Measurements from ENCODE around the gene CCDC93. TPM values are rescaled to one million over a fixed set of nuclear protein-coding genes. Genes with fewer than 3 reads are reported as not detected.
"Not testable (repeated sequence)": the region's sequence is repeated elsewhere in the genome, so short reads cannot be mapped to it uniquely, and the experiment has no call there.

Gene CCDC93
- polyA plus RNA-seq, 3 donors: 35.4 to 42.7 (median 38.8) TPM

GRCh38 chr2:118046634-118047210 is 32.9 kb upstream of the CCDC93 start:
- DNase-seq (ENCODE audit: low read depth in 3 of 3, low spot score in 2 of 3): no peak

- no peak for DNase-seq (ENCODE audit: low read depth in 3 of 3, low spot score in 2 of 3)
Observed at GRCh38 chr2:118045286-118045685, 31.4 kb upstream of the CCDC93 start.

DNA sequence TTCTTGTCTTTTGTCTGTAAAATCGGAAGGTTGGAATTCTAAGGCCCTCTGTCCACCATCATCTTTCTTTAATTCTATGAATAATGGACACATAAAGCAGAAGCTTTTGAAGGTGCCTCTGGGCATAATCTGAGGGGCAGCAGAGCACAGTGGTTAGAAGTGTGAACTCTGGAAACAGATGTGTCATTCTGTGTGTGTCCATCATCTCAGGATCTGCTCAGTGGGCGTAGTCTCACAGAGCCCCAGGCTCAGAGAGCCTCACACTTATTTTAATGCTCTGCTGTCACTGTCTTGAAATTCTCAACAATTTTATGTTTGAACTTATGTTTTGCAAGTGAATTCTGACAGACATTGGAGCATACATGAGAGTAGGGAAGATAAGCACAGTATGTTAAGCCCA is 31.0 kb upstream of the CCDC93 start:
- no peak for DNase-seq (ENCODE audit: low read depth in 3 of 3, low spot score in 2 of 3)

DNA sequence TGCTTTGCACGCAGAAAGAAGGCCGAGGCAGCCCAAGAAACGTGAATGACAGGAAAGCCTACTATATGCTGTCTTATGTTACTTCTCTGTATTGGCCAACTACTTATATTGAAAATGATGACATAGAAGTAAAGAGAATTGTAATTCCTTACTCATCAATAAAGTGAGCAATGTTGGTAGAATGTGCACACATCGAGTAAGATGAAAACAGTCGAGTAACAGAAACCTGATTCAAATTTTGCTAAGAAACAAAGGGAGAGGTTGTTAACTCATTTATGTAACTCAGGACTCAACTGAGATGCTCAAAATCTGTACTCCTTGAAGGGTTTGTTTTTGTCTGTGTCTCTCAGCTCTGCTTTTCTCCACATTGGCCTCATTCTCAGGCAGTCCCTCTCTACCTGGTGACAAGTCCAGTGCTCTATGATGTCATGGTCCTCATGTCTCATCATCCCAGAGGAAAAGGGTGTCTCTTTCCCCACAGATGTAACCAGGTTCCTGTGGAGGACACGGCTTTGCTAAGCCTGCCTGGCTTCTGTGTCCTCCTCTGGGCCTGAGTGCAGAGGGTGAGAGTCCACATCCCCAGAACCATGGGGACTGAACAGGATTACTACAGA is 30.3 kb upstream of the CCDC93 start:
- no peak for DNase-seq (ENCODE audit: low read depth in 3 of 3, low spot score in 2 of 3)

DNA sequence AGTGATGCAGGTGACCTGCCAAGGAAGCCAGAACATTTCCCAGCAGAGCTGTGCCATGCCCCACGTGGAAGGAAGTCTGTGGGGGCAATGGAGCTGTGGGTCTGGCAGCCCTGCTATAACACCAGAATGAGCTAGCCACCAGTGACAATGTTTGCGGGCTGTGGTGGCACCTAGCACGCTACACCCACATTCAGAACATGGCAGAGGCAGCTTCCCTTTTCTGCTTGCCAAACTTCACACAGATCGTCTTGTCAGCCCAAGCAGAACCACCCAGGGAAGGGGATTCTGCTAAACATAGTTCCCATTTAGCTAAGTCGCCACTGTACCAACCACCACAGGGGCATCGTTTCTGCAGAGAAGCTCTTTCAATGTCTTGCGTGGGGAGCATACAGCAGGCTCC is 27.0 kb upstream of the CCDC93 start:
- no peak for DNase-seq (ENCODE audit: low read depth in 3 of 3, low spot score in 2 of 3)

DNA sequence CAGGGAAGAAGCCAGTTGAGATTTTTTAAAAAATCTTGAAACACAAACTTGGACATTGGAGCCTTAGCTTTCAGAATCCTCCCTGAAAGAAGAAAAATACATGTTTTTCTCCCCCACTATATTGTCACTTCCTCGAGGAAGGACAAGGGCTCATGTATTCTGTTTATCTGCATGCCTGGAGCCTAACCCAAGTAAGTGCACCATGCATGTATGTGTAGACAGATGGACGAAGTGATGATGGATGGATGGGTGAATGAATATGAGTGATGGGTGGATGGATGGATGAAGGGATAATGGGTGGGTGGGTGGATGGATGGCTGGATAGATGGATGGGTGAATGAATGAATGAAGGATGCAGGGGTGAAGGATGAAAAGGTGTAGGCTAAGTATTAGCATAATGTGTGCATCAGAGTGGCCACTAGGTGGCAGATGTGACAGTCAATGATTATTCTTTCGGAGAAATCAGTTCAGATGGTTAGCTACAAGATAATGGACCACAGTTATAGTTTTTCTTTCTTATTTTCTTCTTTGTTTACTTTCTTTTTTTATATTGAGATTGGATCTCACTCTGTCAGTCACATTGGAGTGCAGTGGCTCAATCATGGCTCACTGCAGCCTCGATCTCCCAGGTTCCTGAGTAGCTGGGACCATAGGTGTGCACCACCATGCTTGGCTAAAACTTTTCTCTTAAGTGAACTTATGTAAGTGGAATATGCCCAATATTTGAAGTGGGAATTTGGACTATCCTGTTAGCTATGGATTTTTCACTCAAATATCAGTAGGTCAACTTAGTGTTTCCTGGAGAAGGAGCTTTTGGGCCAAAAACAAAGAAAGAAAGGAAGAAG is 18.5 kb upstream of the CCDC93 start:
- no peak for DNase-seq (ENCODE audit: low read depth in 3 of 3, low spot score in 2 of 3)

DNA sequence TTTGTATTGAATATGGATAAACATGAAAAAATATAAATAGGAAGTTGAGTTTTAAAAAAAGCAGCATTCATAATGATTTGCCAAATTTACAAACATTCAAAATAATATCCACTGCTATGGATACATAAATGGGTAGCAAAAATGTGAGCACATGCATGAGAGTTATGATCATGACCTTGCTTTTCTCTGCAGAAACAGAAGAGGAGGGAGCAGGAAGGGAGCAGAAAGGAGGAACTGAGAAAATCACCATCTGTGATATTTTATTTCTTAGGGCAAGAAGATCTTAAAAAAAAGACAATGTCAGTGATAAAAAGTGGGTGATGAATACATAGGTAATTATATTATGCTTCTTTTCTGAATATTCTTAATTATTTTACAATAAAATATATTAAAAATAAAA is 17.7 kb upstream of the CCDC93 start:
- DNase-seq (ENCODE audit: low read depth in 3 of 3, low spot score in 2 of 3): no peak

- no peak for DNase-seq (ENCODE audit: low read depth in 3 of 3, low spot score in 2 of 3)
Observed at GRCh38 chr2:118029025-118029424, 15.2 kb upstream of the CCDC93 start.

DNA sequence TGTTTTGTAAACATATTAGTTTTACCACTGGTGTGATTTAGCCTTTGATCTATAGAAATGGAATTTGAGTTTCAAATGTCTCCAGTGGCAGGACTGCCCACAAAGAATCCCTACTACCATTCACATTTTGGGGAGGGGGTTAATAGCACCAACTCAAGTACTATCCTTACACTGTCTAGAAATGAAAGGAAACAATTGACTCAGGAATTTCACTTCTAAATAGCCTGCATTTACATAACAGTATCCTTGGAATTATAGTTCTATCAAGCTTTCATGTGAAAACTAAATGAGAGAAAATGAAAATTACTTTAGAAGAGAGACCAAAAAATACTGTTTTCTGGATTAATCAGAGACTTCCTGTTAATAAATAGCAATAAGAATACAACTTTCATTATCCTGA is 7.5 kb upstream of the CCDC93 start:
- DNase-seq (ENCODE audit: low read depth in 3 of 3, low spot score in 2 of 3): no peak

- no peak for DNase-seq (ENCODE audit: low read depth in 3 of 3, low spot score in 2 of 3)
Observed at GRCh38 chr2:118019821-118020220, 6.0 kb upstream of the CCDC93 start.

- DNase-seq (ENCODE audit: low read depth in 3 of 3, low spot score in 2 of 3): no peak
Observed at GRCh38 chr2:118016911-118017310, 3.0 kb upstream of the CCDC93 start.

DNA sequence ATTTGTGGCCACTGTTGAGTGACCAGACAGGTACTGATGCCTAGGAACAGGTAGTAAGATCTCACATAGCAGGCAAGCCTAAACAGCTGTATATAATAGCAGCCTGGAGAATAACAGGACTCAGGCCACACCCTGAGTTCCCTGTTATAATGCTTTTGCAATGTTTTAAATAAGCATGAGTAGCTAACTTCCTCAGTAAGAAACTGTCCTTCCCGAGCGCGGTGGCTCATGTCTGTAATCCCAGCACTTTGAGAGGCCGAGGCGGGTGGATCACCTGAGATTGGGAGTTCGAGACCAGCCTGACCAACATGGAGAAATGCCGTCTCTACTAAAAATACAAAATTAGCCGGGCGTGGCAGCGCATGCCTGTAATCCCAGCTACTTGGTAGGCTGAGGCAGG is 1.9 kb upstream of the CCDC93 start:
- DNase-seq (ENCODE audit: low read depth in 3 of 3, low spot score in 2 of 3): not testable (repeated sequence)

GRCh38 chr2:118014492-118014824 is 588 bp upstream of the CCDC93 start:
- peak in 1 of 3 donors; percentile 13 for DNase-seq (ENCODE audit: low read depth in 3 of 3, low spot score in 2 of 3)

- no peak for DNase-seq (ENCODE audit: low read depth in 3 of 3, low spot score in 2 of 3)
Observed at GRCh38 chr2:118013221-118013723, 598 bp downstream of the CCDC93 start.

- no peak for DNase-seq (ENCODE audit: low read depth in 3 of 3, low spot score in 2 of 3)
Observed at GRCh38 chr2:118012778-118013177, 1.1 kb downstream of the CCDC93 start.

- DNase-seq (ENCODE audit: low read depth in 3 of 3, low spot score in 2 of 3): no peak
Observed at GRCh38 chr2:118010473-118010872, 3.4 kb downstream of the CCDC93 start.

DNA sequence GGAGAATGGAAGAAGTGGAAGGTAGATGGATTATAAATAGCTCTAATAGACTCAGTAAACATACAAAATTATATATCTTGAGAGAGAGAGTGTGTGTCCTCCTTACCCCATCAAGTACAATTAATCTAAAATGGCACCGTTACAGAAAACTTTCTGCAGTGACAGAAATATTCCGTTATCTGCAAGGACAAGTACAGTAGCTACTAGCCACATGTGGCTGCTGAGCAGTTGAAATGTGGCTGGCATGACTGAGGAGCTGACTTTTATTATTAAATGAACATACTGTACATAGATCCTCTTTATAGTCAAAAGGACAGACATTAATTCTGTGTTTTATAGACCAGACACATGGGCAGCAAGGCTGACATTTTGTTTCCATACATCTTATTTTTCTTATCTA is 7.0 kb downstream of the CCDC93 start:
- no peak for DNase-seq (ENCODE audit: low read depth in 3 of 3, low spot score in 2 of 3)

- DNase-seq (ENCODE audit: low read depth in 3 of 3, low spot score in 2 of 3): no peak
Observed at GRCh38 chr2:118006326-118006725, 7.5 kb downstream of the CCDC93 start.

DNA sequence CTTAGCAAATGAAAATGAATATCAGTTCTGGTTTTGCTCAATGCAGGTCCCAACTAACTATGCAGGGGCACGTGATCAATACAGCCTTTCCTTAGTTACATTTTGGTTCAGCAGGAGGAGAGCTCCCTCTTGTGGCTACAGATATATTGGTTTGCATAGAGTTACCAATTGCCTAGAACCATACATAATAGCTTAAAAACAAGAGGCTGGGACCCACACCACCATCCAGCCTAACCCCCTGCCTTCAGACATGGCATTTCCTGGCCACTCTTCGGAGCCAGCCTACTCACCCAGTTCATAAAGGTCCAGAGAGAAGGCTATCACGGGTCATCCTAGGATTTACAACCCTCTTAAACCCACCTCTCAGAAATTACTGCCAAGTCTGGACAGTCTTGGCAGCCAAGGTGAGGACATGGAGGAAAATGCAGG is 10.5 kb downstream of the CCDC93 start:
- DNase-seq (ENCODE audit: low read depth in 3 of 3, low spot score in 2 of 3): peak; percentile 47 to 63 (median 60)

- no peak for DNase-seq (ENCODE audit: low read depth in 3 of 3, low spot score in 2 of 3)
Observed at GRCh38 chr2:118000041-118000440, 13.8 kb downstream of the CCDC93 start.

DNA sequence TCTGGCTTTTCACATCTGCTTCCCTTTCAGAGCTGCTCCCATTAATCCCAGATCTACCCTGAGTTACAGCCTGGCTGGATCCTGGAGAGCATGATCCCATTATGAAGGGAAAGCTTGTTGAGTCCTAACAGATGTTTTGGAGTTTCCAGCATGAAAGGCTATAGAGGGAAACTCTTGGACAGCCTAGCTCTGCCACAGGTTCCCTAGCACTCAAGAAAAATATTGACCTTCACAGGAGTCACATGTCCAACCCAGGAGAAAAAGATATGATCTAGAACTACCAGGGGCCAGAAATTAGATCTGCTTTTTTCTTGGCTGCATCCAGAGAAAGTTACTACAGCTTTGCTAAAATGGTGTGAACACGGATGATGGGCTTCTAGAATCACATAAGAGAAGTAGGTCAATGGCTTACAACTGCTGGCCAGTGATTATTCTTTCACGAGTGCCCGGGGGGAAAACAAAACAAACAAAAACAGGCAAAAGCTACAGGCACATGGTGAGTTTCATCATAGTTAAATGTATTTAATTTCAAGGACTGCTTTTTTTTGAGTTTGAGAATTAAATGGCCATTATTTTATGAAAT is 15.9 kb downstream of the CCDC93 start:
- no peak for DNase-seq (ENCODE audit: low read depth in 3 of 3, low spot score in 2 of 3)

All from right renal cortex interstitium (tissue), 3 donors.